ENCODE data around the gene MTFR1L.

MTFR1L gene

DNA sequence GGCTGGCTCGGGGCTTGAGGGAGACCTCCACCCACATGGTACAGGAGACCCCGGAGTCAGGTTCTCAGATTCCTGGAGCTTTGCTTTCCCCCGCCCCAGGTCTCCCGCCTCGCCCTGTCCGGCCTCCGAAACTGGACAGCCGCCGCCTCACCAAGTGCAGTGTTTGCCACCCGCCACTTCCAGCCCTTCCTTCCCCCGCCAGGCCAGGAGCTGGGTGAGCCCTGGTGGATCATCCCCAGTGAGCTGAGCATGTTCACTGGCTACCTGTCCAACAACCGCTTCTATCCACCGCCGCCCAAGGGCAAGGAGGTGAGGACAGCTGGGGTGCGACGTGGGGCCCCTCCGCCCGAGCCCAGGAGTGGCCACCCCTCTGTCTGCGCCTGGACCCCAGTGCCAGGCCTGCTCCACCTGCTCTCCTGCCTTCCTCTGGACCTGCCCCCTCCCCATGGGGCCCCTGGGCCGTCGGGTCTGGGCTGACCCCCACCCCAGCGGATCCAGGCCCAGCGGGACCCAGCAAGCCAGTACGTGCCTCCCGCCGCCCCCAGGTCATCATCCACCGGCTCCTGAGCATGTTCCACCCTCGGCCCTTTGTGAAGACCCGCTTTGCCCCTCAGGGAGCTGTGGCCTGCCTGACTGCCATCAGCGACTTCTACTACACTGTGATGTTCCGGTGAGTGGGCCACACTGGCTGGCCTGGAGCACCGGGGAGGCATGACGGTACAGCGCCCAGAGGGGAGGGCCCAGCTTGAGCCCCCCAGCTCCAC, 11.1 kb upstream of the MTFR1L start:
- DNase-seq, result no peak

- no peak for DNase-seq
Observed at GRCh38 chr1:25809283-25809926, 10.3 kb upstream of the MTFR1L start.

DNA sequence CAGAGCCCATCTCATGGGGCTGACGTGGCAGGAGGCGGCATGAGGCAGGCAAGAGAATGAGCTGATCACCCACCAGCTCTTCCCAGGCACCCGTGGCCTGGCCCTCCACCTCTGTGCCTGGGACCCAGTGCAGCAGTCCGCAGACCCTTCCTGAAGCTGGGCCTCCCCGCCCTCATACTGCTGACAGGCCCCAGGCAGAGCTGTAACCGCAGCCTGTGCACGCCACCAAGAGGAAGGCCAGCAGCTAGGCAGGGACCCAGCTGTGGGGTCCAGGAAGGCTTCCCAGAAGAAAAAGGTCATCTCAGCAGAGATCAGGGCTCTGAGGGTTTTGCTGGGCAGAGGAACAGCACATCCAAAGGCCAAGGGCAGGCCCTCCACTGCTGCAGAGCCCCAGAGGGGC, 9.8 kb upstream of the MTFR1L start:
- DNase-seq, result no peak

DNA sequence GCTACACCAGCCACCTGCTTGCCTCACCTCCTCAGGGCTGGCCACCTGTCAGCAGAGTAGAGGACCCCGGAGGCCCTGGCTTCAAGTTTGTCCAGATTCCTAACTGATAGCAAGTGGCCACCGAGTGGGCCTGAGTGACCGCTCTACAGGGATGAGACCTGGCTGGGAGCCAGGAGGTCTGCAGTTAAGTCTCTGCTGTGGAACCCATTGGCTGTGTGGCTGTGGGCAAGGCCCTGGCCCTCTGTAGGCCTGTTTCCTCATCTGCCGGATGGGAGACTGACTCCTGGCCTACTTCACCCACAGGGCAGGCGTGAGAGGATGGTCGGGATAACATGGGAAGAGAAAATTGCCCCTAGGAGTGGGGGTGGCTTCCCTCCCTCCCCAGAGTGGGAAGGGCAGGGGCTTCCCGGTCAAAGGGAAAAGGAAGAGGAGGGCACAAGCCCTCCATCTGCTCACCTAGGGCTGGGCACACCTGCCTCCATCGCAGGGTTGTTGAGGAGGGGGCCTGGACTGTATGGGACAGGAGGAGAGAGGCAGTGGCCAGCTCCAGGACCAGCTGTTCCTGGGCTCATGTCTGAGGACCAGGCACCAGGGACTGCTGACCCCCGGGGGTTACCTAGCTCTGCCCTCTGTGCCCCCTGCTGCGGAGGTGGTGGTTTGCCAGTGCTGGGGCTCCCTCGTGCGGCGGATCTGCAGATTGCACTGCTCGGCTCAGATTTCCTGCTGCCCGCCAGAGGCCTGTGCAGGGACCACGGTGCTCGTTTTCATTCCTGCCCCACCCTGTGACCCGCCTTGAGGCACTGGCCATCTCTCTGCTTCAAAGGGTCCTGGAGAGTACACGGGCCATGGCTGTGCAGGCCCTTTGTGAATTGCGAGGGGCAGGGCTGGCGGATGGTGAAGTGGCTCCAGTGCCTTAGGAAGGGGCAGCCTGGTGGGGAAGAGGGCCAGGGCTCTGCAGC, 9.1 kb upstream of the MTFR1L start:
- peak; percentile 68 for DNase-seq

GRCh38 chr1:25811384-25812082, 8.2 kb upstream of the MTFR1L start:
- DNase-seq, result no peak

DNA sequence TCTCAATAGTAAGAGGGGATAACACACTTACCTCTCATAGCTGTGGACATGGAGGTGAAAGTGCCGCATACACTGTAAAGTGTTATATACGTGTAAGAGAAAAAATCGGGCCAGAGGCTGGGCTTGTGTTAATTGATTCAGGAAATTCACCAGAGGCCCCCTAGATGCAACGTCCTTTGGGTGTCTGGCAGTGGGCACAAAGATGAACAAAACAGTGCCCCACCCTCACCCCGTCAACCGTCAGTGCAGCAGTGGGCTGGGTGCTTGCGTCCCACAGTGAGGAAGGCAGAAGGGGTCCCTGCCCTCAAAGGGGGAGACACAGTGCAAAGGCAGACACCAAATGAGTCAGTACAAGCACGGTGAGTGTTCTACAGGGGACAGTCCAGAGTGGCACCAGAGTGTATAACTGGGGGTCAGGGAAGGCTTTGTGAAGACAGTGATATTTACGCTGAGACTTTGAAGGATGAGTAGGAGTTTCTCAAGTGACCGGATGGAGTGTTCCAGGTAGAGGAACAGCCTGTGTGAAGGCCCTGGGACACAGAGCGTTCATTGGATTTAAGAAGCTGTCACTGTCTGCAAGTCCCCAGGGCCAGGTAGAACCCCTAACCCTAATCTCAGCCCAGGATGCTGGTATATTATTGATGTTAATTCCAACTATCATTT, 6.6 kb upstream of the MTFR1L start:
- no peak for DNase-seq

GRCh38 chr1:25813734-25814471, 5.9 kb upstream of the MTFR1L start:
- no peak for DNase-seq

DNA sequence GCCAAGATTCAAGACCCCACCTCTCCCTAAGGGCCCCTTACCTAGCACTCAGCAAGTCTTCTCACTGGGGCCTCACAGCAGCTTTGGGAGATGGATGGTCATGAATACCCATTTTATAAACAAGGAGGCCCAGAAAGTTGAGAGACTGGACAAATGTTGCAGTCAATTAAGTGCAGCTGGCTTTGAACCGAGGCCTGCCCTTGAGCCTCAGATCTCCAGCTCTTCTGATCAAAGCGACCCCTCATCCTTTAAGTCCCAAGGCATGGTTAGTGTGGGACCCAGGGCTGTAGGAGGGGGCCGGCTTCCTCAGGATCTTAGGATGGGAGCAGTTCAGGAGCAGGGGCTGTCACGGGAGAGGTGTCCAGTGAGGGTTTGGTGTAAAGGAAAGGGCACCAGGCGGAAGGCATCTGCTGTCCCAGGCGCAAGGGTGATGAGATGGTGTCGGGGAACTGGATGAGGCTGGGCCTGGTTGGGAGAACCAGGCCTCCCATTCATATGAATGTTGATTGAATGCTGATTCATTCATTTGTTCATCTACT, 5.1 kb upstream of the MTFR1L start:
- no peak for DNase-seq

- DNase-seq, result no peak
Observed at GRCh38 chr1:25815208-25816111, 4.3 kb upstream of the MTFR1L start.

DNA sequence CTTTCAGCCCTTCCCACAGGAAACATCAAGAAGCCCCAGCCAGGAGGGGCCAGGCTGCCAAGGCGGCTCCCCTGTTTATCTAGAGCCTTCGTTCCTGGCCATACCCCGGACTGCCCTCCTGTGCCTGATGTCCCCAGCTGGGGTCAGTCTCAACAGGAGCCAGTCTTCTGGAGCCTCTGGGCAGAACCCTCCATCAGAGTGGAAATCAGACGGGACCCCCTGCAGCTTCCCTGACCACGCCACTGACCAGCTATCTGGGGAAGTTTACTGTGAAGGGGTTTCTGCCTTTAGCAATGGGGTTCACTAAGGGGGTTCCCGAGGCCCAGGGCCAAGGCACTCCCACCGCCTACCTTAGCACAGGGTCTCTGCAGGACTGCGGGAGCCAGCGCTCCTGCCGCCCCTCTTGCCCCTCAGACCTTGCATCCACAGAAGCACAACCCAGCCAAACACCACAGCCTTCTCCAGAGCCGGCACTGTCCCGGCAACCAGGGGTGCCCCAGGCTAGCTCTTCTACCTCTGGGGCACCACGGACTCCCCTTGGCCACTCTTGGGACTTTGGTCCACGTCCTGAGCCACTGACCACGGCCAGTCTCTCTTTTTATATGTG, 3.5 kb upstream of the MTFR1L start:
- DNase-seq, result no peak

- no peak for DNase-seq
Observed at GRCh38 chr1:25817840-25818501, 1.8 kb upstream of the MTFR1L start.

DNA sequence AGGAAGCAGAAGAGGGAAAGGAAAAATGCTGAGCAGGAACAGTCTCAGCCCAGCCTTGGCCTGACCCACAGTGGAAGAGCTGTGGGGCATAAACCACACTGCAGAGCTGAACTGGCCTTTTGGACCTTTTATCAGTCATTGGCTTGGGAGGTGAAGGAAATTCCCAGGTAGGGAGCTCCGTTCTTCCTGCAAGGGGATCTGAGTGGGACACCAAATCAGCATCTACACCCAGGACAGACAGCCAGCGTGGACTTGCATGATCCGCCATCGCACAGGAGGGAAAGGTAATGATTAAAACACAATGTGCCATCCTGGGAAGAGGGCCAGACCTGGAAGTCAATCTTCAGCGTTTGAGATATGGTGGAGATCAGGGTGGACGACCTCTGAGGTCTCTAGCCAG, 1.2 kb upstream of the MTFR1L start:
- DNase-seq, result no peak

DNA sequence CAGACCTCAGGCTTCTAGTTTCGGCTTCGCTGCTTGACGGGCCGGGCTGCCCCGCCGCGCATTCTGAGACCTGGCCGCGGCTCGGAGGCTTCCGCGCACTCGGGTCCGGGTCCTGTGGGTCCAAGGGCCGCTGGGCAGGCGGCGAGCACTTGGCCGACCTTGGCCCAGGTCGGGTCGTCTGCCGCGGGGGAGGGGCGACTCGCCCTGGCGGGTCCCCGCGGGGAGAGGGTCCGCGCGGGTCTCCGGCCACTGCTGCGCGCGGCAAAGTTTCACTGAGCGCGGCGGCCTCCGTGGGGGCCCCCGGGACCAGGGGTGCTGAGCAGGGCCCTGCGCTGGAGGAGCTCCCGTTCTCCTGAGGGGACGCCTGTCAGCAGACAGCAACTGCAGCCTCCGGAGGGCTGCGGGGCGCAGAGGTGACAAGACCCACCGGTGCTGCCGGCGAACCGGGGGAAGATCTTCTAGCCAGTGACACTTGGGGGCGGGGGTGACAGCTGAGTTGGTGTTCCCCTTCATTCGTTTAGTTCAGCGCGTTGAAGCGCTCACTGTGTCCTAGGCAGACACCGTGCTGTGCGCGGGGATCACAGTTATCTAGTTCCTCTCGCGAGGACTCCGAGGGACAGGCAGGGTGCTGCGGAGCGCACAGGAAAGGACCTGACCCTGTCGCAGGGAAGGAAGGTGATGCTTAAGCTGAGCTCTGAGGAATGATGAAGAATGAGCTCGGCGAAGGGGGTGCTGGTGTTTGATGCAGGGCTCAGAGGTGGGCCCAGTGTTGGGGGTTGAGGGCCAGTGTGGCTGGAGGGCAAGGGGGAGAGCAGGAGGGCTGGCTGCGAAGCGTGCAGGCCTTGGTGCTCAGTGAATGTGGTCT, 725 bp downstream of the MTFR1L start:
- DNase-seq, result peak; percentile 45

DNA sequence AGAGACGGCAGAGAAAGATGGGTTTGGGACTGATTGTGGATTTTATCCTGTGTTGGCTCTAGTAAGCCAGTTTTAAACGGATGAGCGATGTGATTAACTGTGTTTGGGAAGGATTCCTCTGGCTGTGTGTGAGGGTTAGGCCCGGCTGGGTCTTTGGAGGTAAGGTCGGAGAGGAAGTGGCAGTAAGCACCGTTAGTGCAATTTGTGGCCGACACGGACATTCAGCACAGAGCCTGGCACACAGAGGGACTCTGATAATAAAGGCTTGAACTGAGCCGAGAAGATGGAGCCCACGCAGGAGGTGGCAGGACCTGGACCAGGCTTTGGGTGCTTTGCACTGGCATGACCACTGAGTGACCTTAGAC, 1.3 kb downstream of the MTFR1L start:
- DNase-seq, result no peak

GRCh38 chr1:25821630-25822091, 1.9 kb downstream of the MTFR1L start:
- DNase-seq, result no peak

GRCh38 chr1:25825605-25826004, 5.9 kb downstream of the MTFR1L start:
- DNase-seq, result no peak

- DNase-seq, result no peak
Observed at GRCh38 chr1:25826571-25826970, 6.8 kb downstream of the MTFR1L start.

GRCh38 chr1:25828491-25828890, 8.7 kb downstream of the MTFR1L start:
- DNase-seq, result no peak

Data from NCI-H2107 (cell line).